Measurements from ENCODE around the gene MLX. TPM values are rescaled to one million over a fixed set of nuclear protein-coding genes. Genes with fewer than 3 reads are reported as not detected.

Gene MLX
- total and polyA plus RNA-seq, 2 of the 8 experiments (the other 6 are each of a cell fraction or from before 2014, with no cell fraction given) = 27.0 to 27.5 TPM

DNA sequence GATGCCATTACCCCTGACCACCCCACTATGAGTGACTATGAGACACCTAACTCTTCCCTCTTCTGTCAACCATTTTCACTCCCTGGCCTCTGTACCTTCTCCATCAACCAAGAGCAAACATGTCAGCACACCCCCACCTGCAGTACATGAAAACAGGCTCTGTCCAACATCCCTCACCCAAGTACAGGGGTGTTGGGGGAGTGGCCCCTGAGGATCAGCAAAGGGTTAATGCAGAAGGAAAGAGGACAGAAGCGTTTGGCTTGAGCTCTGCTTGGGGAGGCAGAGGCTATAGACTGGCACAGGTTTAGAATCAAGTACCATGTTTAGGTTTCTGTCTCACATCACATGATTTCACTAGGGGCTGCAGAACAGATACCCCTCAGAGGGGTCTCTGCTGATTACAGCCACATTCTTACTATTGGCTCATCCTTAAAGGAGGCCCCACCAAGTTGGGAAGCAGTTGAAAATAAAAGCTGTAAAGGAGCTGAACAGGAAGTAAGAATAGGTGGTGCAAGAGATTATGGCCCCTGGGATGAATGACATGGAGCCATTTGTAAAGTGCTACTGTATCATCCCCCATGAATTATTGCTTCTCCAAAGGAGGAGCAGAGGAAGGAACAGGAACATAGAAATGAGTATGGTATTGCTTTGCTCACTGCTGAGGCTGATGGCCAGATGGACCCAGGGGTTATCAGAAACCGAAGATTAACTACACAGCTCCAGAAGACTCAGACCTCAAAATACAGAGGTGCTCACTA, 13.1 kb downstream of the MLX start:
- H3K27ac ChIP-seq (ENCODE audit: low read depth, low read length) = no peak overlapping the region
- H3K79me2 ChIP-seq (ENCODE audit: control insufficient read depth in 1 of 2, insufficient read depth in 2 of 2, low read length in 2 of 2) = peaks cover 0 to 19% of the 10 kb centered on the region in 2 experiments; a peak in 2 of 4 replicates
- POLR2A ChIA-PET (ENCODE audit: partially characterized antibody) = interaction anchor here (0.8 to 1.2 kb wide), 2 partner anchors 8 to 235 kb away, joined by 3 read pairs; no protein-coding TSS in a partner anchor
- no peak overlapping the region for H3K4me2 ChIP-seq (ENCODE audit: insufficient read depth in 1 of 2, low read depth in 2 of 2, low read length in 2 of 2)
- WGBS, 2 experiments (ENCODE audit: extremely low coverage in 1 of 2, insufficient coverage in 1 of 2, insufficient read length in 1 of 2, insufficient replicate concordance in 2 of 2, low coverage in 1 of 2, low lambda C conversion rate in 2 of 2, missing lambda C conversion rate in 1 of 2) = 92% methylated on average over 2 of the region's 2 CpGs; no CpG with 5 or more reads in 1 of the 2 experiments
- no peak overlapping the region for H2BK5ac ChIP-seq (ENCODE audit: low read depth, low read length)
- H3K4me1 ChIP-seq (replicated peaks in 1 of 4; ENCODE audit: control insufficient read depth in 3 of 4, insufficient read depth in 4 of 4, low read length in 3 of 4) = no peaks in the 10 kb centered on the region
- FAIRE-seq = no peak
- no peak overlapping the region for H4K5ac ChIP-seq (ENCODE audit: insufficient read length, low read depth, low read length)
- CTCF ChIA-PET (ENCODE audit: partially characterized antibody) = interaction anchor here (1.2 to 3.6 kb wide), 6 partner anchors 11 to 171 kb away, joined by 3 to 16 read pairs (median 6); no protein-coding TSS in a partner anchor
- no peaks in the 10 kb centered on the region for H3K79me1 ChIP-seq (ENCODE audit: low read depth, low read length)
- no peak overlapping the region for H2BK120ac ChIP-seq (replicated peaks; ENCODE audit: low read depth, low read length)
- peaks cover 17 to 40% (median 31%) of the 10 kb centered on the region in 4 experiments for H3K36me3 ChIP-seq (ENCODE audit: control insufficient read depth in 2 of 4, insufficient read depth in 4 of 4, low read length in 3 of 4)
- H3K4me3 ChIP-seq (ENCODE audit: extremely low read depth in 1 of 4, insufficient read depth in 2 of 4, low read depth in 3 of 4, low read length in 4 of 4) = no peak overlapping the region
- no peak overlapping the region for H3K56ac ChIP-seq (replicated peaks; ENCODE audit: insufficient read length, low read depth, low read length)
- H3K4ac ChIP-seq (replicated peaks; ENCODE audit: insufficient read length, low read depth, low read length) = no peak overlapping the region
- H3K9me3 ChIP-seq (ENCODE audit: insufficient read depth in 2 of 2, low read depth in 1 of 2, low read length in 1 of 2) = no peaks in the 10 kb centered on the region
- H4K8ac ChIP-seq (ENCODE audit: extremely low read depth, insufficient read depth, low read length) = peak overlapping the region; percentile 14; the same call in 1 of the 2 replicates
- no peak for DNase-seq (ENCODE audit: low read depth in 1 of 2, low spot score in 2 of 2)
- H3K14ac ChIP-seq (ENCODE audit: insufficient read length) = no peak overlapping the region
- H2BK15ac ChIP-seq (ENCODE audit: low read length) = no peak overlapping the region
- H4K20me1 ChIP-seq (replicated peaks in 1 of 2; ENCODE audit: control insufficient read depth in 1 of 2, insufficient read depth in 2 of 2, low read length in 2 of 2) = peaks cover 0 to 1% of the 10 kb centered on the region in 2 experiments
- H2AFZ ChIP-seq (ENCODE audit: low read length) = no peak overlapping the region
- no peaks in the 10 kb centered on the region for H3K27me3 ChIP-seq (replicated peaks in 1 of 4; ENCODE audit: control insufficient read depth in 3 of 4, extremely low read depth in 1 of 4, insufficient read depth in 3 of 4, low read length in 3 of 4)
- no peak overlapping the region for H4K91ac ChIP-seq (replicated peaks; ENCODE audit: insufficient read length, low read length)
- no peak overlapping the region for H3K9ac ChIP-seq (replicated peaks in 1 of 4; ENCODE audit: extremely low read depth in 1 of 4, low read depth in 3 of 4, low read length in 3 of 4)
- H2AK5ac ChIP-seq (ENCODE audit: low read depth, low read length) = no peak overlapping the region
- no peak overlapping the region for H3K18ac ChIP-seq (ENCODE audit: extremely low read depth, low read length)
- no peak overlapping the region for H2BK12ac ChIP-seq (ENCODE audit: low read depth, low read length)
- no peak overlapping the region for H2BK20ac ChIP-seq (ENCODE audit: low read length)
- H3K23me2 ChIP-seq (ENCODE audit: low read depth, low read length) = peaks cover 9% of the 10 kb centered on the region
- no peak overlapping the region for H3K23ac ChIP-seq (ENCODE audit: insufficient read length)
- TF ChIP-seq NRF1 (IDR thresholded peaks at IDR 0.05; ENCODE audit: low read depth, low read length) (no peak), POU5F1 (IDR thresholded peaks at IDR 0.05; ENCODE audit: low read depth, low read length) (no peak), TAF7 (optimal IDR thresholded peaks at IDR 0.05; ENCODE audit: borderline replicate concordance, low read depth, low read length) (no peak), BCL11A (IDR thresholded peaks at IDR 0.05; ENCODE audit: low read depth in 2 of 2, low read length in 2 of 2) (no peak), BACH1 (IDR thresholded peaks at IDR 0.05; ENCODE audit: low read length) (no peak), CHD1 (IDR thresholded peaks at IDR 0.05; ENCODE audit: low read depth, low read length) (no peak), BRCA1 (IDR thresholded peaks at IDR 0.05; ENCODE audit: low read depth, low read length) (no peak), SRF (IDR thresholded peaks at IDR 0.05; ENCODE audit: low read depth, low read length) (no peak), KDM5A (IDR thresholded peaks at IDR 0.05; ENCODE audit: low read length) (no peak), JUN (IDR thresholded peaks at IDR 0.05; ENCODE audit: low read depth, low read length) (no peak)
- TF ChIP-seq, protein P1, sequence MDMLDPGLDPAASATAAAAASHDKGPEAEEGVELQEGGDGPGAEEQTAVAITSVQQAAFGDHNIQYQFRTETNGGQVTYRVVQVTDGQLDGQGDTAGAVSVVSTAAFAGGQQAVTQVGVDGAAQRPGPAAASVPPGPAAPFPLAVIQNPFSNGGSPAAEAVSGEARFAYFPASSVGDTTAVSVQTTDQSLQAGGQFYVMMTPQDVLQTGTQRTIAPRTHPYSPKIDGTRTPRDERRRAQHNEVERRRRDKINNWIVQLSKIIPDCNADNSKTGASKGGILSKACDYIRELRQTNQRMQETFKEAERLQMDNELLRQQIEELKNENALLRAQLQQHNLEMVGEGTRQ (IDR thresholded peaks at IDR 0.05; ENCODE audit: low read length) = no peak
- TF ChIP-seq, protein P2, sequence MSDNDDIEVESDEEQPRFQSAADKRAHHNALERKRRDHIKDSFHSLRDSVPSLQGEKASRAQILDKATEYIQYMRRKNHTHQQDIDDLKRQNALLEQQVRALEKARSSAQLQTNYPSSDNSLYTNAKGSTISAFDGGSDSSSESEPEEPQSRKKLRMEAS (IDR thresholded peaks at IDR 0.05) = no peak
